Transverse colon (tissue), 4 donors: Measurements from ENCODE around the gene SPAG8.

Experiments used
- EP300 ChIP-seq: sonication (generic); formaldehyde crosslinking; IDR thresholded peaks from one replicate; pipeline ENCODE4 v1.6.1; 2017; ENCODE audit warnings: antibody characterized with exemption, low read depth
- POLR2A ChIP-seq: fragments of 450-650 bp; IDR thresholded peaks from one replicate; pipeline ENCODE4 v1.6.1; 2016; ENCODE audit warnings: antibody characterized with exemption, mild to moderate bottlenecking, moderate library complexity
- POLR2AphosphoS5 ChIP-seq, 3 donors: sonication (generic); formaldehyde crosslinking; IDR thresholded peaks; one replicate each; pipeline ENCODE4 v1.6.1; 2016; ENCODE audit warnings: antibody characterized with exemption in 3 of 3
- TF ChIP-seq, protein P1 (sequence below), 5 experiments: fragments of 200-600 bp in 3 of 5; fragments of 450-650 bp in 2 of 5; sonication (generic) in 3 of 5; IDR thresholded peaks; 1 replicate in 2 of 5; 2 replicates in 3 of 5; pipeline ENCODE4 v1.5.1; 2016 to 2017; ENCODE audit warnings: antibody characterized with exemption in 5 of 5, inconsistent platforms in 3 of 5, mild to moderate bottlenecking in 2 of 5, moderate library complexity in 1 of 5

DNA sequence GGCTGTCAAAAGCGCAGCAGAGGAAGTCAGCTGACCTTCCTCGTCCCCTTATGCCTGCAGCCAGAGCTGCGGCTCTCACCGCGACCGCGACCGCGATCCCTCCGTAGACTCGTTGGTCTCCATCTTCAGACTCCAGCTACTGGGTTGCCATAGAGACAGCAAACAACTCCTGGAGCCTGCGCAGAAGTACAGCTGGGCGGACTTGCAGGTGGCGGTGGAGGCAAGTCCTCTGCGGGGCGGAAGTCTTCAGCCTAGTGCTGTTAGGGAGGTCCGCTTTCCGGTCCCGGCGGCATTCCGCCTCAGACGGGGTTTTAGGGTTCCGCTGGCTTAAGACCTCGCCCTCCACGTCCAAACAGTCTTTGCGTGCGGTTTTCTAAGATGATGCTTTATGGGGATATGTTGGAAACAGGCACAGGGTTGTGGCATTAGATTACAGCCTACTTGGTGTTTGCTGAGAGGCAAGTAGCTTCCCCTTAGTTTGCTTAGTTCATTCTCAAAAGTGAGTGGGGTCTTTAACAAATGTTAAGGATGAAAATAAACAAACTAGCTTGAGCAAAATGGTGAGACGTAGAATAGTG lies at the start of gene SPAG8:
- TF ChIP-seq, protein P1, sequence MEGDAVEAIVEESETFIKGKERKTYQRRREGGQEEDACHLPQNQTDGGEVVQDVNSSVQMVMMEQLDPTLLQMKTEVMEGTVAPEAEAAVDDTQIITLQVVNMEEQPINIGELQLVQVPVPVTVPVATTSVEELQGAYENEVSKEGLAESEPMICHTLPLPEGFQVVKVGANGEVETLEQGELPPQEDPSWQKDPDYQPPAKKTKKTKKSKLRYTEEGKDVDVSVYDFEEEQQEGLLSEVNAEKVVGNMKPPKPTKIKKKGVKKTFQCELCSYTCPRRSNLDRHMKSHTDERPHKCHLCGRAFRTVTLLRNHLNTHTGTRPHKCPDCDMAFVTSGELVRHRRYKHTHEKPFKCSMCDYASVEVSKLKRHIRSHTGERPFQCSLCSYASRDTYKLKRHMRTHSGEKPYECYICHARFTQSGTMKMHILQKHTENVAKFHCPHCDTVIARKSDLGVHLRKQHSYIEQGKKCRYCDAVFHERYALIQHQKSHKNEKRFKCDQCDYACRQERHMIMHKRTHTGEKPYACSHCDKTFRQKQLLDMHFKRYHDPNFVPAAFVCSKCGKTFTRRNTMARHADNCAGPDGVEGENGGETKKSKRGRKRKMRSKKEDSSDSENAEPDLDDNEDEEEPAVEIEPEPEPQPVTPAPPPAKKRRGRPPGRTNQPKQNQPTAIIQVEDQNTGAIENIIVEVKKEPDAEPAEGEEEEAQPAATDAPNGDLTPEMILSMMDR (IDR thresholded peaks at IDR 0.05): no peak
- no peak for TF ChIP-seq EP300
- peak; percentile 59 for TF ChIP-seq POLR2A
- TF ChIP-seq POLR2AphosphoS5 (IDR thresholded peaks at IDR 0.05): peak; percentile 65 to 75 (median 66)
